ENCODE data around the gene SHB.

Gene SHB

DNA sequence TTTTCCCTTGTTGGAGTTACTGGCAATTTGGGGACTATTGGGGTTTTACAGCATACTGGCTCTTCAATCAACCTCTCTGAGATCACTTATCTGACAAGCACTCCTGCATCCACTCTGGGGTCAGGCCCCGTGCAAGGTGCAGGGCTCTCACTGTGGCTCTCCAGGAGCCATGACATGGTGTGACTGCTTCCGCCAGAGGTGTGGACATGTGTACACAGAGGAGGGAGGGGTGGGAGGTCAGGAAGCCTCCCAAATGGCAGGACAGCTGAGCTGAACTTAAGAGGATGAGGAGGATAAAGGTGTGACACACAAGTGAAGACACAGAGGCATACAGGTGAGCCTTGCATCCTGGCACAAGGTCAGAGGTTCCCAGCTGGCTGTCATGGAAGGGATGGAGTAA, 24.3 kb downstream of the SHB start:
- in situ Hi-C loops (cut with HindIII; ENCODE audit: low sequenced_read_pairs) = no loop called here

GRCh38 chr9:38043931-38044623, 24.9 kb downstream of the SHB start:
- in situ Hi-C loops (cut with HindIII; ENCODE audit: low sequenced_read_pairs) = no loop called here

DNA sequence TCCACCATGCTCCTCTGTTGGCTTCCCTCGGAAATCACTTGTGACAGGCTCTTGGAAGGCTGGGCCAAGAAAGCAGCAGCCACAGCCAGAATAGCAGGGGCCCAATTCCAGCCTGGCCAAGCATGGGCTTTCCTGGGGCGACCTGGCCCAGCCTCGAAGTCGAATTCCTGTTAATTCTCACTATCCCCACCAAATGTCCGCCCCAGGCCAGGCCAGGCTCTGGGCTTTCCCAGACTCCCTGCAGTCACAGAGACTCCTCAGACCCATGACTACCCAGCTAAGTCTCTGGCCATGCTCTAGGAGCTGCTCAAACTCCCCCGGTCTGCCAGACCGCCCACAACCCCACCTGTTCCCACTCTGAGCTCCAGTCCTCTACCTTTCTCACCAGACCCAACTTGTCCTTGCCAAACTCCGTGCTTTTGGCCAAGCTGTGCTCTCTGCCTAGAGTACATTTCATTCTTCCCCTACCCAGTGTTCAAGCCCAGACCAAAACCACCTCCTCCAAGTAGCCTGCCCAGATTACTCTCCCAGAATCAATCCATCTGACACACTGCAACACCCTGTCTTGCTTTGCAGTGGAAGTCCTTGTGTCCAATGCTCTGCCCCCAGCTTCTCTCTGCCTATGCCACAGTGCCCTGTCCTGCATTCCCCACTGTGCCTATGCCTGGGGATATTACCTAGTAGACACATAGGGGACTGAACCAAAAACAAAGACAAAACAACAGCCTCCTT, 26.2 kb downstream of the SHB start:
- in situ Hi-C loops (cut with HindIII; ENCODE audit: low sequenced_read_pairs) = no loop called here

DNA sequence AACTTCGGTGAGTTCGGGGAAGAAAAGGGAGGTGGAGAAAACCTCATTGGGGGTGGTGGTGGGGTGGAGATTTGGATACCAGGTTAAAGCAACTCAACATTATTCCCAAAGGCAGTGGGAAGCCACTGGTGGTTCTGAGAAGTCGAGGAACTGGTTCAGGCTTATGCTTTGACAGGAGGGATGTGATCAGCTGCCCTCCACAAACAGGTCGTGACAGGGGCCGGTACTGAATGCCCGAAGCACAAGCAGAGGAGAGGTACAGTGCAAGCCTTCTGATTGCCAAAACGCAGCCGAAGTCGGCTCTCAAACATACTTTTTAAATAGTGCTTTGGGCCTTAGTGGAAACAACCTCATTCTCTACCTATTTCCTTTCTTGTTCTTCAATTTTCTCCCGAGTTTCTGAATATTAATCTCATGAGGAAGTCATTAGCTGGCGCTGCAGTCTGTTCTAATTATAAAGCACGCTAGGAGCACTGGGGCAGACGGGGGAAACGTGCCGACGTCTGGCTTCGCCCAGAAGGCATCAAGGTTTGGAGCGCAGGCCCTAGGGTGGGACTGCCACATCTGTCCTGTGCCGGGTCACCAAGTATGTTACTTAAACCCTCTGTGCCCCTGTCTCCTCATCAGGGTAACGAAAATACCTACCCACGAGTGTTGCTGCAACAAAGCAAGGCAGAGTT, 27.3 kb downstream of the SHB start:
- in situ Hi-C loops (cut with HindIII; ENCODE audit: low sequenced_read_pairs) = no loop called here

DNA sequence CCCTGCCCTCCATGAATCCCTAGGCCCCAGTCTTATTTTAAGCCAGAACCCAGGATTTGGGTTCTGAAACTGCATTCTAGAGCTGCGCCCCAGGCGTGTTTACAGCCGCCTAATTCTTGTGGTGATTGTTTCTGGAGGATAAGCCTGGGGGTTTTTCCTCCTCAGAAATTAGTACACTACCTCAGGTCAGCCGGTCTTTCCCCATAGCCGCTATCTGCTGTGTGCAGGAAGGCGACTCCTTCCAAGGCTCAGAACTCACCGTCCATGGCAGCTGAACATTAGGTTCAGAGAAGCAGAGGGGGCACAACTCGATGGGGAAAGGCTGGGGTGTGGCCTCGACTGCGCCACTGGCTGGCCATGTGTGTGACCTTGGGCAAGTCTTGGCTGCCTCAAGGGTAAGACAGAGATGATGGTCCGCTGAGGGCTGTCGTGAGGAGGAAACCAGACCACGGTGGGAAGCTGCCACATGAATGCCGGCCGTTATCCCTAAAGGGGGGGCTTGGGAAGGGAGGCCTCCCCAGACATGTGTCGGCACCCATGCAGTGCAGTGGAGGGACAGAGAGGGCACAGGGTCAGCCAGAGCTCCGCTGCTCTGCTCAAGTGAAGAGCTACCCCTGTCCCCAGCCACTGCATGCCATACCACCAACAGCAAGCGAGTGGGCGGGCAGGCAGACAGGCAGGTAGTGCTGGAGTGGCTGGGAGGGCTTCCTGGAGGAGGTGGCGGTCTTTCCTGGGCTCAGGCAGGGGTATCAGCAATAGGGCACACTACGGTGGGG, 28.9 kb downstream of the SHB start:
- in situ Hi-C loops (cut with HindIII; ENCODE audit: low sequenced_read_pairs) = no loop called here

DNA sequence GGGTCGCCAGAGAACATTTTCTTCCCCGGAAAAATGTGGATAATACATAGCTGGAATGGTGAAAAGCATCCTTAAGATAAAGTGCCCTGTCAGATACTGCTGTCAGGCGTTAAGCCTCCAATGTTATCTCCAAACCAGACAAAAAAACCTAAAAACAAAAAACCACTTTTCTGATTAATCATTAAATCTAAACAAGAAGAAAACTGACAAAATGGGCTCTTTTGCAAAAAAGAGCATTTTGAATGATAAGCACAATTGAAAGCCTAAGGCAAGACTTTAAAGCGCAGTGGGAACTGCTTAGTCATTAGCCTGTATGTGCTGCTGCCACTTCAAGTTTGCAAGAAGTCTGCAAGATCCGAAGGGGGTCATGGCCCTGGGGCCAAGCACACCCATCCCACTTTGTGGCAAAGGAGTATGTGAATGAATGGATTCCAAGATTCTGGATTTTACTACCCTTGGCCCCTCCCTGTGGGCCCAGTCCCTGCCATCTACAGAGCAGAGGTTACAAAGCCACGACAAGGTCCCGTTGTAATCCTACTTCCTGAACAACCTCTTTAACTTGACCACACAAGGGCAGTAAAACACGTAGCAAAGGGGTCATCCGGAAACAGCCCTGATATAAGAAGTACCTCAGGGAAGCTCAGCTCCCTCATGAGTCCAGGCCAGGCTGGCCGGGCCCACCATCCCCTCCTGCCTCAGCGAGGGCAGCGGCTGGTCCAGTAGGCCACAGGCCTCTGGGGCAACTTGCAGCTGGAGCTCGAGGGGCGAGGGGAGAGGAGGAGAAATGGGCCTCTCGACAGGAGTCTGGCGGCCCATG, 29.7 kb downstream of the SHB start:
- in situ Hi-C loops (cut with HindIII; ENCODE audit: low sequenced_read_pairs) = no loop called here

- in situ Hi-C loops (cut with HindIII; ENCODE audit: low sequenced_read_pairs) = no loop called here
These were observed 30.5 kb downstream of the SHB start for GRCh38 chr9:38038307-38039089.

DNA sequence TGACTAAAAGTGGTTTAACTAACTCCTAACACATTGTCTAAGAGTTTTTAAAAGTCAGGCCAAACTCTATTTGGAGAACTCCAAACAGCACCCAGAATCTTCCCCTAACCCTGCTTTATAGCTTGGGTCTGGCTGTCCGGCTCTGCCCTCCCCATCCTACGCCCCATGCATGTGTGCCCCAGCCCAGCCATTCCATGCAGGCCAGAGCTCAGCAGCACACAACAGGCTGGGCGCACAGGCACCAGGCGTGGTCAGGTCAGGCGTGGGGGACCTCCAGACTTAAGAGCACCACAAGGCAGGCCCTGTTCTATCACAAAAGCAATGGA, 31.1 kb downstream of the SHB start:
- in situ Hi-C loops (cut with HindIII; ENCODE audit: low sequenced_read_pairs) = no loop called here

DNA sequence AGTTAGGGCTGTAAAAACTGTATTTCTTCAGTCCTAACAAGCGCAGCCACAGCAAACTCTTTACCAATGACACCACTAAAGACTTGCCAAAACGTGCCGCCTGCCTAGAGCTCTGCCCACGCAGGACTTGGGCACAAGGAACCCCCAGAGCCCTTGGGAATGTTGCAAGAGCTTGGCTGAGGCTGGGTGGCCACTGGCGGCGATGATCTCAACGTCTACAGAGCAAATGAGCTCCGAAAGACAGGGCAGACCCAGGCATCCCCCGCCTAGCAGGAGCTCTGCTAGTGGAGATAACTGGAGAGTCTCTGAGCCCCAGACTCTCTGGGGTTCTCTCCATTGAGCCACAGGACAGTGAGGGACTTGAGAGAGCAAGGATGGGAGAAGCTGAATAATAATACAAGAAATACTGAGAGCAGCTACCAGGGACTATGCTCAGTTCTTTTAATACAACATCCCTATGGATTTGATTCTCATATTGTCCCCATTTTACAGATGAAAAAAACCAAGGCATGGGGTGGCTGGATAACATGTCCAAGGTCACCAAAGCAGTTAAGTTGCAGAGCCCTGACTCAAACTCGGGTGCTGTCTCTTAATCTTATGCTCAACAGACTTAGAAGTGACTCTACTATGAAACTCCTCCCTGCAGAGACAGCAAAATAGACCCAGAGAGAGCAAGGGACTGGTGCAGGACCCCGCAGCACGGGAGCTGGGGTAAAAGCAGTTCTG, 32.5 kb downstream of the SHB start:
- in situ Hi-C loops (cut with HindIII; ENCODE audit: low sequenced_read_pairs) = no loop called here

DNA sequence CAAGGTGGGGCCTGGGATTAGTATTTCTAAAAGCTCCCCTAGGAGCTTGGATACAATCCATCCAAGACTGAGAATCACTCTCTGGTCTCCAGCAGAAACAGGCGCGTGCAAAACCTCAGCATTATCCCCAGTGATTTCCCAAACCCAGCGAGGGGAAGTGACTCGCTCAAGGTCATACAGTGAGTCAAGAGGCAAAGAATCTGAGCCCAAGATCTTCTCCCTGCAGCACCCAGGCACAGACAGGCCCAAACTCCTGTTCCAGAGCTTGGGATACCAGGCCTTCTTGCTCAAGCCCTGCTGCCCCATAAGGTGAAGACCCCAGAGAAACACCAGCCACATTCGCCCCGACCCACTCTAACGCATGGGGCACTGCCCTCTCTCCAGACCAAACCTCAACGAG, 33.2 kb downstream of the SHB start:
- in situ Hi-C loops (cut with HindIII; ENCODE audit: low sequenced_read_pairs) = no loop called here

DNA sequence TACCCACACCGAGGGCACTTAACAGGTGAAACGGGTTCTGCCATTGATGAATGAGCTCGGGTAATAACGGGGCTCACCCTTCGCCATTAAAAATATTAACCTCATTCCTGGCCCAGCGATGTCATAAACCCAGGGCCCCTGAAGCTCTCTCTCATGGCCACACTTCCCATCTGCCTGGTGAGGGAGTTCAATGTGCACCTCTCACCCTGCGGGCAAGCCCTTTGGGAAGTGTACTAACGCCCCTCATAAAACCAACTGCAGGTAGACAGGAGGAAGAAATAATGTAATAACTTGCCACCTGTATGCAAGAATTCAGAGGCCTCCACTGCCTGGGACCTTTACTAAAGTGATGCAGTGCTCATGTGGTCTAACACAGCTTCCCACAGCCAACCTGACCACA, 35.1 kb downstream of the SHB start:
- in situ Hi-C loops (cut with HindIII; ENCODE audit: low sequenced_read_pairs) = no loop called here

DNA sequence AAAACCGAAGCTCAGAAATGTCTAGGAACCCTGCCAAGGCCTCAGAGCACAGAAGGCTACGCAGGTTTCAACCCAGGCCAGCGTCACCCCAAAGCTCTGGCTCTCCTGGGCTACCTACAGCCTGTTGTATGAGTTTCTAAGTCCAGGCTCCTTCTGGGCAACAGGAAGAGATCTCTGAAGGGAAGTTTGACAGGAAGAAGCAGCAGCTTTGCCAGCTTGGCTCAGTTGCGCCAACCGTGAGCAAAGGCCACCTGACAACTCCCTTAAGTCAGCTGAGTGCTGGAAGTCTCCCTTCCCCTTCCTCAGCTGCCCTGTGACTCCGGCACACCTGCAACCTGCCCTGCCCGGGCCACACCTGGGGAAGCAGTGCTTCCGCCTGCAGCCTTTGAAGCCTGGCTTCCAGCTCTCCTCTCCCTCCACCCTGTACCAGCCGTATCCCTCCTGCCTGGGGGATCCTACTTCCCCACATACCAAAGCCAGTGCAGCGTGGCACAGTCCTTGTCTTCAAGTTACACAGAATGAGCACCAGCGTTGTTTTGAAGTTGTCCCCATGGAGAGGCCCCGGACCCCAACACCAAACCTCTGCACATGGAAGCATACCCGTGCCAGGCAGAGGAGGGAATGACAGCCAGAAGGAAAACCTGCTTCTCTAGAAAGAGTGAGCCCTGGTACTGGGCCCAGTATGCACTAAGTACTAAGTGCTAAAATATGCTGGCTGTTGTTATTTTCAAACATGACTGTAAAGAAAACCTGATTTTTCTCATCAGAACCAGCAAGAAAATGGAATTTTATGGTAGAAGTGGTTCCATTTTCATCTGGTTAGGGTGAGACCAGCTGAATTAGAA, 36.5 kb downstream of the SHB start:
- in situ Hi-C loops (cut with HindIII; ENCODE audit: low sequenced_read_pairs) = no loop called here

DNA sequence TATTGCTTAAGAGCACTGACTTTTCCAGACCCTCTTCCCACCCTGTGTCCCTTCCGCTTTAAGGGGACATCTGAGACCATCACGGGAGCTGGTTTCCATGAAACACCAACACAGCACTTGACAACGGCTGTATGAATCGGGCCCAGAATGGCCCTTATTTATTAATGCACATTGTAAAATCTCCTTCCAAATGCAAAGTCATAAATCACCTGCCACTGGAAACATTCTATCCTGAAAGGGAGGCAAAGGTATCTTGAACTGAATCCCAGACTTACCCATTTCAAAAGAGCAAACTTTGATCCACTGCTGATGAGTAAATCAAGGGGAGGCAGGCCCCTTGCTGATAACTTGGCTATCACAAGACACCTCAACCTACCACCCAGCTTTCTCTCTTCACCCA, 37.4 kb downstream of the SHB start:
- in situ Hi-C loops (cut with HindIII; ENCODE audit: low sequenced_read_pairs) = no loop called here

DNA sequence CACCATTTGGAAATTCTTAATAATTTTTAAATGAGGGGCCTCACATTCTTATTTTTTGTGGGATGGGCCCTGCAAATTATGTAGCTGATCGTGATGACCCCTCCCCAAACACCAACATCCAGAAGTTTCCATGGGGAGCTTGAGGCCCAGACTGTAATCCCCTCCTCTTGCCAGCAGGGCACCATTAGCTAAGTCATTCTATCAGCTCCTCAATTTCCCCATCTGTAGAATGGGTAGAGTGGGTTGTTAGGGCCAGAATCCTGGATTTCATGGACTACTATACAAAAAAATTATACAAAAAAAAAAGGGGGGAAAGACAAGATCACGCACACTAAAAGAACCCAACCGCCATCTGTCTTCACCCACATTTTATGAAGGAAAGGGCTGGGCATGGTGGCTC, 38.4 kb downstream of the SHB start:
- in situ Hi-C loops (cut with HindIII; ENCODE audit: low sequenced_read_pairs) = no loop called here

- in situ Hi-C loops (cut with HindIII; ENCODE audit: low sequenced_read_pairs) = no loop called here
These were observed 39.0 kb downstream of the SHB start for GRCh38 chr9:38029915-38030638.

DNA sequence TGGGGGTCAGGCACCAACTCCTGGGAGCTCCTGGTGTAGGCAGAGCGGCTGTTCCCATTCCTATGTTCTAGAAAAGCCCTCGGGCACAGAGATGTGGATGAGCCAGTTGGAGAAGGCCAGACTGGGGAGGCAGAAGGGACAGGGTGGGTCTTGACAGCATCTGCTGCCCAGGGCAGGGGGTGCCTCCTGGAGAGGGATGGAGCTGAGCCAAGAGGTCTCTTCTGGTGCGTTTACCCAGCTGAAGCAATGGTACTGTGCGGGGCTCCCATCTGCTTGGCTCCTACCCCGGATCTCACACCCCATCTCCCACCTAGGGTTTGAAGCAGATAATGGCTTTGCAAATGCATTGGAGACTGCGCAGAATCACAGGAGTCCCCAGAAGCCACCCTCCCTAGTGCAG, 41.3 kb downstream of the SHB start:
- in situ Hi-C loops (cut with HindIII; ENCODE audit: low sequenced_read_pairs) = no loop called here

DNA sequence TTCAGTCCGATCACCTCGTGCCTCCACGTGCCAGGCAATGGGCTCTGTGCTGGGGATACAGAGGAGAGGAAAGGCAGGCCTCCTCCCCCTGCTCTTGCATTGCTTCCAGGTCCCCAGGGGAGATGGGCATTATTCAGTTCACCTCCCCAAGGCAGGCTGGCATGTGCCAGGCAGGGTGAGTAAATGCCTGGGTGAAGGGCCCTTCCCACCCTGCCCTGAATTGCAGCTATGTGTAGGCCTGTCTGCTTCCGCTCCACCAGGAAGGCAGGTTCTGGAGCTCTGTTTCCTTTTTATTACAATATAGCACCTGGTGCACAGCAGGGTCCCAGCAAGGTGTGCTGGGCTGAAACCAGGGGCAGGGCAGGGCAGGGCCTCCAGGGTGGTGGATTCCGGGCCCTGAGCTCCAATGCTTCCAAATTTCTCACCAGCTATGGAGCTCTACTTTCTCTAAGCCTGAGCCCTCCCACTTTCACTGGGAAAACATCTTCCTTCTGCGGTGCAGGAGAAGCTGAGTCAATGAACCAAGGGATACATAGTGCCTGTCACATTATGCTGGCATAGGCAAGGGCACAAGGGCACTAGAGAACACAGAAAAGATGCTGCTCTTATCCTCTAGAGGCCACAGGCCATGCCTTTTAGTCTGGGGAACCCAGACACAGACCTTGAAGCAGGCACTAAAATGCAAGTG, 42.0 kb downstream of the SHB start:
- in situ Hi-C loops (cut with HindIII; ENCODE audit: low sequenced_read_pairs) = no loop called here

Measured in DLD1 (cell line).